ENCODE data around the gene ACTR1A.

The ACTR1A gene

DNA sequence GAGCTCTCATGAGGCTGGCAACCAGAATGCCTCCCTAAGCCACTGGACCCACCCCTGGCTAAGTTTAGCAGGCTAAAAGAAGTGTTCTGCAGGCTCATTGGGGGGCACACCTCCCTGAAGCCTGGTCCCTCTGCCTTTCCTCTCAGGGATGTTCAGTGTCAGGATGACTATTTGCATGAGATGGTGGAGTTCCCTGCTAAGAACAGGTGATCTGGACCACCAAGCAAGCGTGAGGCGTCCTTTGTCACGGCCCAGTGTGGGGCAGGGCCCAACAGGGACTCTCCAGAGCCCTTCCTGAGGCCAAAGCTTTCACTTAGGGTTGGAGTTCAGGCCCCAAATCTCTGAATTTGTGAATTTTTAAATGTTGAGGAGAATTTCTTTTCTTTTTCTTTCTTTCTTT, 13.2 kb upstream of the ACTR1A start:
- H3K4me3 ChIP-seq (ENCODE audit: low read depth, low read length), result no peak overlapping the region
- TF ChIP-seq, protein P1, sequence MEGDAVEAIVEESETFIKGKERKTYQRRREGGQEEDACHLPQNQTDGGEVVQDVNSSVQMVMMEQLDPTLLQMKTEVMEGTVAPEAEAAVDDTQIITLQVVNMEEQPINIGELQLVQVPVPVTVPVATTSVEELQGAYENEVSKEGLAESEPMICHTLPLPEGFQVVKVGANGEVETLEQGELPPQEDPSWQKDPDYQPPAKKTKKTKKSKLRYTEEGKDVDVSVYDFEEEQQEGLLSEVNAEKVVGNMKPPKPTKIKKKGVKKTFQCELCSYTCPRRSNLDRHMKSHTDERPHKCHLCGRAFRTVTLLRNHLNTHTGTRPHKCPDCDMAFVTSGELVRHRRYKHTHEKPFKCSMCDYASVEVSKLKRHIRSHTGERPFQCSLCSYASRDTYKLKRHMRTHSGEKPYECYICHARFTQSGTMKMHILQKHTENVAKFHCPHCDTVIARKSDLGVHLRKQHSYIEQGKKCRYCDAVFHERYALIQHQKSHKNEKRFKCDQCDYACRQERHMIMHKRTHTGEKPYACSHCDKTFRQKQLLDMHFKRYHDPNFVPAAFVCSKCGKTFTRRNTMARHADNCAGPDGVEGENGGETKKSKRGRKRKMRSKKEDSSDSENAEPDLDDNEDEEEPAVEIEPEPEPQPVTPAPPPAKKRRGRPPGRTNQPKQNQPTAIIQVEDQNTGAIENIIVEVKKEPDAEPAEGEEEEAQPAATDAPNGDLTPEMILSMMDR (IDR thresholded peaks at IDR 0.05; ENCODE audit: borderline replicate concordance, insufficient read depth, low read depth, low read length), result no peak

DNA sequence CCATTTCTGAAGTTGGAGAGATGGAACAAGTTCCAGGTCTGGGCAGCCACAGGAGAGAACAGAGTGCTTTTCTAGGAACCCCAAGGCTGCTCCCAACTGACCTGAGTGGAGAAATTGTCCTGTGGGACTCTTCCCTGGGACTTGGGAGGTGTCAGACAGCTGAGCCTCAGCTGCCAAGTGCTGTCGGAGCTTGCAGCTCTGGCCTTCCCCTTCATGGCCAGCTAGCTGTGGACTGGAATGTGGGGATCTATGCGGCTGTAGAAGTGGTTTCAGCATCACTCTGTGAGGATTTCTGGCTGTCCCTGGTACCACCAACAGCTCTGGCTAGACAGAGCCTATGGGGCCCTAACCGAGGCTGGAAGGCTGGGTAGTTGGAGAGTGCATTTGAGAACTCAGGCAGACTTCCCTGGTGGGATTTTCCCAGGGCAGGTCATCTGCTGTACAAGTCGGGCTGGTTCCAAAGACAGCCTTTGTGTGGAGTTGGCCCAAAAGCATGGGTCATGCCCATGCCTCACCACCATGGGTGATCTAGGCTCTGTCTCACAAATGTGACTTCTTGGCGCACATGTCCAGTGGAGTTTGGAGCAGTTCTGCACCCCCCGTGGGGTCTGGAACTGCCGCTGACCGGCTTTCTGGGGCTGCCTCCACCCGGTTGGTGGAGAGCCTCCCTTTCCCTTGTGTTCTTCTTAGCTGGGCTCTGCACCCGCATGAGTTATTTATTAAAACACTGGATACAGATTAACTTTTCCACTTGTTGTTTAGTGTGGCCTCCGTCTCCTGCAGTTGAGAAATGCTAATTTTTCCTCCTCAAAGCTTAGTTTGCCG, 12.2 kb upstream of the ACTR1A start:
- H3K4me3 ChIP-seq (ENCODE audit: low read depth, low read length), result no peak overlapping the region
- TF ChIP-seq, protein P1 (IDR thresholded peaks at IDR 0.05; ENCODE audit: borderline replicate concordance, insufficient read depth, low read depth, low read length), result no peak

DNA sequence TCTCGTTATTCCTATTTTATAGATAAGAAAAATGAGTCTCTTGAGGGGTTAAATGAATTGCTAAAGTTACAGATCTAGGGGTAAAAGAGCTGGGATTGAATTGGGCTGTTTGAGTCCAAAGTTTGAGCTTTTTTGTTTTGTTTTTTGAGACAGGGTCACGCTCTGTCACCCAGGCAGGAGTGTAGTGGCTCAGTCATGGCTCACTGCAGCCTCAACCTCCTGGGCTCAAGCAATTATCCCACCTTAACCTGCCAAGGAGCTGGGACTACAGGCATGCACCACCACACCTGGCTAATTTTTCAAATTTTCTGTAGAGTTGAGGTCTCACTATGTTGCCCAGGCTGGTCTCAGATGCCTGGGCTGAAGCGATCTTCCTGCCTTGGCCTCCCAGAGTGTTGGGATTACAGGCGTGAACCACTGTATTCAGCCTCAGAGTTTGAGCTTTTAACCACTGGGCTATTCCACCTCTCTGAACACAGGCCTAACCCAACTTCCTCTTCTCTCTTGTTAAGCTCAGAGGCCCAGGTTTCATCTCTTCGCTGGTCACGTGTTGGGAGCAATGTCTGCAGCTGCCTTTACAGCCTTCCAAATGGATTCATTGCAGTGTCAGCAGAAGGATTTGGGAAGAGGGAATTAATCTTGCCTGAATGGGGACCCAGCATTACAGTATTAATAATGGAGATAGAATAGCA, 9.2 kb upstream of the ACTR1A start:
- TF ChIP-seq, protein P1 (IDR thresholded peaks at IDR 0.05; ENCODE audit: borderline replicate concordance, insufficient read depth, low read depth, low read length), result no peak
- H3K4me3 ChIP-seq (ENCODE audit: low read depth, low read length), result no peak overlapping the region

DNA sequence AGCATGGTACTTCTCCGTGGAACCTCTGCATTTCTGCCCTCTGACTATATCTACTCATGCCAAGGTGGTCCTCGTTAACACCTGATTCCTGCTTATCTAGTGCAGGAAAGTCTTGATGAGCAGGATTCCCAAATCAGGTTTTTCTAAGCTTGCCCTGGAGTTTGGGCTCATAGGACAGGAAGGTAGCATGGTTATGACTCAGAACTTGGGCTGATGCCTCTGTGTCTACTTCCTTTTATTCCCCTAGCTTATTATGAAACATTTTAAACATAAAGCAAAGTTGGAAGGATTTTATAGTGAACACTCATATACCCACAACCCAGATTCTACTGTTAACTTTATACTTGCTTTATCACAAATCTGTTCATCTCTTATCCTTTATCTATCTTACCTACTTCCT, 6.9 kb upstream of the ACTR1A start:
- H3K4me3 ChIP-seq (ENCODE audit: low read depth, low read length), result no peak overlapping the region
- TF ChIP-seq, protein P1 (IDR thresholded peaks at IDR 0.05; ENCODE audit: borderline replicate concordance, insufficient read depth, low read depth, low read length), result no peak

DNA sequence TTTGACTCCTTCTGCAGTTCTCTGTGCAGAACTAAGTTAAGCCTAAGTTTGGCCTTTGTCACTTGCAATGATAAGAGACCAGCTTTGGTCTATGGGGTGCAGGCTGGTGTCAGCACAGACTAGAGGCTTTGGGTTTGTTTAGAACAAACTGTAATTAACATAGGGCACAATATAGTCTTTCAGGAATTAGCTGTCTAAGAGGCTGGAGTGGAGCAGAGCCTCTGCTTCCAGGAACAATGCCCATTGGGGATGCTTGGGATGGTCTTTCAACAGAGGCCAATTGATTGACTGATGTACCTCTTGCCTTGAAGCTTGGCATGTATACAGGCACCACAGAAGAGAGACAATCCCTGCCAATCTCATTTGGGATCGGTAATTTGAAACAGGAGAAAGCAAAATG, 6.0 kb upstream of the ACTR1A start:
- TF ChIP-seq, protein P1 (IDR thresholded peaks at IDR 0.05; ENCODE audit: borderline replicate concordance, insufficient read depth, low read depth, low read length), result no peak
- H3K4me3 ChIP-seq (ENCODE audit: low read depth, low read length), result no peak overlapping the region

DNA sequence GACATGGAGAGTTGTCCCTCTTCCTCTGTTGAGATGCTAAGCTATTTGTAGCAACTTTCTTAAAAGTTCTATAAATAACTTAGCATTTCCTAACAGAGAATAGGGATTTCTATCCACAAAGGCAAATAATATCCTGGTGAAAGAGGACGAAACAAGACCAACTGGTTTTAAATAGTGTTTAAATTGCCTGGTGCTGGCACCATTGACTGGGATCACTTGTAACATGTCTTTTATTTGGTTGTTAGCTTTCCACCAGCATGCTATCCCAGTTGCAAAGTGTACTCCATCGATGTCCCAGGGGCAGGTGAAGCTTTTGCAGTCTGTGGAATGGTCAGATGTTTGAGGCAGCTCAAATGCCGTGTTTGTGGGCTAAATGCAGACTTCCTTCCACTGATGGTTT, 5.0 kb upstream of the ACTR1A start:
- TF ChIP-seq, protein P1 (IDR thresholded peaks at IDR 0.05; ENCODE audit: borderline replicate concordance, insufficient read depth, low read depth, low read length), result no peak
- H3K4me3 ChIP-seq (ENCODE audit: low read depth, low read length), result no peak overlapping the region
